AG08395 (cell line): ENCODE results near the gene USO1.
"Not testable (repeated sequence)": the region's sequence is repeated elsewhere in the genome, so short reads cannot be mapped to it uniquely, and the experiment has no call there.

Experiments
- DNase-seq: peaks from one replicate; pipeline ENCODE4 v3.0.0; 2012; ENCODE audit warnings: mixed read lengths, low spot score

Gene USO1

DNA sequence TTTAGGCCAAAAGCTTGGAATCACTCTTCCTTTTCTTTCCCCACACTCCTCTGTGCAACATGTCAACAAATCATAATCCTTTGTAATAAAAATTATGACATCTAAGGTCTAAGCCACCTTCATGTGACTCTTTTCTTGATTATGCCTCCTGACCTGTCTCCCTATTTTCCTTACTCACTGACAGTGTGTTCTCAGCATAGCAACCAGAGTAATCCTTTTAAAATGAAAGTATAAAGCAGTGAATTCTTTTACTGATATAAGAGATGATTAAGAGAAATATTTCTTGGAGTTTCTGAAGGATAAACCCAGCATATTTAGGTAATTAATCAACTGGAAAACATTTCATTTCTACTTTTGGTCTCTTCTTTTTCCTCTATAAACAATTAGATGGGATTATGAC, 44.7 kb downstream of the USO1 start:
- peak; percentile 4 for DNase-seq

- no peak for DNase-seq
These were observed 47.2 kb downstream of the USO1 start for GRCh38 chr4:75771607-75772006.

GRCh38 chr4:75777589-75777988, 53.2 kb downstream of the USO1 start:
- no peak for DNase-seq

GRCh38 chr4:75779105-75779757, 54.9 kb downstream of the USO1 start:
- DNase-seq: no peak

- DNase-seq: no peak
These were observed 56.9 kb downstream of the USO1 start for GRCh38 chr4:75781305-75781704.

- no peak for DNase-seq
These were observed 62.1 kb downstream of the USO1 start for GRCh38 chr4:75786526-75786925.

- no peak for DNase-seq
These were observed 62.6 kb downstream of the USO1 start for GRCh38 chr4:75786938-75787337.

DNA sequence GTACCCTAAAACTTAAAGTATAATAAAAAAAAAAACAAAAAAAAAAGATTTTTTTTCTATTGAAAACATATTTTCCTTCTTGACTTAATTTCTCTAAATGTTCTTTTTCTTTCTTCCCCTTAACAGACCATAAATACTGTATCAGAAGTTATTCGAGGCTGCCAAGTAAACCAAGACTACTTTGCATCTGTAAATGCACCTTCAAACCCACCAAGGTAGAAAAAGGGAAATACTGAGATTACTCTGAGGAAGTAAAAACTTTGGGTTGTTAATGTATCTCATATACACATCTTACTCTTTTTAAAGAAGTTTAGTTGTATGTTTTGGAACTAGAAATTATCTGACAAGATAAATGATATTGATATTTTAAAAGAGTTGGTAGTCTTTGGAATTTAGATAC, 65.6 kb downstream of the USO1 start:
- DNase-seq: no peak

GRCh38 chr4:75800972-75801371, 76.6 kb downstream of the USO1 start:
- peak; percentile 21 for DNase-seq

DNA sequence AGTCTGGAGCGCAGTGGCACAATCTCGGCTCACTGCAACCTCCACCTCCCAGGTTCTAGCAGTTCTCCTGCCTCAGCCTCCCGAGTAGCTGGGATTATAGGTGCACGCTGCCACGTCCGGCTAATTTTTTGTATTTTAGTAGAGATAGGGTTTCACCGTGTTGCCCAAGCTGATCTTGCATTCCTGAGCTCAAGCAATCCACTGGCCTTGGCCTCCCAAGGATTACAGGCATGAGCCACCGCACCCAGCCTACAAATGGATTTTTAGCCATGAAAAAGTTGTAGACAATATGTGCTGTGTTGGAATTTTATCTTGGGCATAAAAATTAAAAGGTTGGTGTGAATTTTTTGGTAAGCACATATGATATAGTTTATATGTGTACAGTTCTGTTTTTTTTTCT, 81.7 kb downstream of the USO1 start:
- DNase-seq: not testable (repeated sequence)

DNA sequence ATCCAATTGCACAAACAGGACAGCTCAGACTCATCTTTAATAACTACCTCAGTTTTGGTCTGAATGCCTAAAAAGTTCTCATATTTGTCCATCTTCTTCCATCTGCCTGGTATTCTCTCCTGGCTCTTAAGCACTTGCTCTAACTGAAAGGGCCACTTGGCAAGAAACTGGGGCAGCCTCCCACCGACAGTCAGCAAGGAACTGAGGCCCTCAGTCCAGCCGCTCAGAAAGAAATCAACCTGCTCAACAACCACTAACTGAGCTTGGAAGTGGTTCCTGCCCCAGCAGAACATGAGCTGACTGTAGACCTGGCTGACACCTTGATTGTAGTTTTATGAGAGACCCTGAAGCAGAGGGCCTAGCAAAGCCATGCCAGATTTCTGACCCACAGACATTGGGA, 93.5 kb downstream of the USO1 start:
- DNase-seq: no peak

- no peak for DNase-seq
These were observed 94.7 kb downstream of the USO1 start for GRCh38 chr4:75819121-75819520.

GRCh38 chr4:75820197-75820596, 95.8 kb downstream of the USO1 start:
- DNase-seq: no peak

DNA sequence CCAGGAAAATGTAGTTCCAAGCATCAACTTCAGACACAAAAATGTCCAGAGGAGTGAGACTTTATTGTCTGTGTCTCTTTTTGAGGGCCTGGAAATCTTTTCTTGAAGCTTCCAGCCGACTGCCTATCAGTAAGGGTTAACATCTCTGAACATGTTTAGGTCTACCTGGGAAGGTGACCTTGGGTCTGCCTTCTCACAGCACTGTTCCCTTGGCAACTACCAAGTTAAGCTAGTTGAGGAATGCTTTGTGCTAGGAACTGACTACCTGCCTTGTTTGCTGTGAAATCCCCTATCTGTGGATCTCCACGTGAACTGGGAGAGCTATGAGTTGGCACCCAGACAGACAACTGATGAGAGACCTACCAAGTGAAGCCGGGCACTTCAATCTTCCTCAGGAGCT, 96.3 kb downstream of the USO1 start:
- DNase-seq: no peak

GRCh38 chr4:75821216-75821615, 96.8 kb downstream of the USO1 start:
- no peak for DNase-seq

- DNase-seq: no peak
These were observed 97.6 kb downstream of the USO1 start for GRCh38 chr4:75821966-75822365.

DNA sequence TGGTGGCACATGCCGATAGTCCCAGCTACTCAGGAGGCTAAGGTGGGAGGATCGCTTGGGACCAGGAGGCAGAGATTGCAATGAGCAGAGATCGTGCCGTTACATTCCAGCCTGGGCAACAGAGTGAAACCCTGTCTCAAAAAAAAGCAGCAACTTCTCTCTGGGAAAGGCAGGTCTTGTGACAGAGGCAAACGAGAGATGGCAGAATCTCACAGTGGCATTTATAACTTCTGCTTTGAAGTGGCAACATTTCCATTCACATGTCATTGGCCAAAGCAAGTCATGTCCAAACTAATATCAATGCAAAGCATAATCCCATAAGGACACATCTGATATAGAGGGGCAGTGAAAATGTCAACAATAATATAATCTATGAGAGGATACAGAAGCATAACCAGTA, 98.0 kb downstream of the USO1 start:
- DNase-seq: no peak

DNA sequence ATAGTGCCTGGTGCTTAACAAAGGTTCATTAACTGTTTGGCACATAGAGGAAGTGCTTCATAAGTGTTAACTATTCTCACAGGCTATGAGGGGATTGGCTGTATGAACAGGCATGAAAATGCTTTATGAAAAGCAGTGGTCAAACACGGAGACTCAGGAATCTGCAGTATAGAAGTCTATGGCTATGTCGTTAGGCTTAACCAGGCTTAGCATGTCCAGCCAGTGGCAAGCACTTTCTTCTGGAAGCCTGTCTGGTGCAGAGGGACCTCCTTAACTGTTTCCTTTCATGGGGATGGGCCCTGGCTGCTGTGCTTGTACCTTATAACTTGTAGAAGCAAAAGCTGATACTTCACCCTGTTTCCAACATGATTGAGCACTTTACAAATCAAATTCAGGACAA, 99.4 kb downstream of the USO1 start:
- no peak for DNase-seq

- no peak for DNase-seq
These were observed 106.5 kb downstream of the USO1 start for GRCh38 chr4:75830906-75831305.

GRCh38 chr4:75831856-75832405, 107.6 kb downstream of the USO1 start:
- DNase-seq: no peak

DNA sequence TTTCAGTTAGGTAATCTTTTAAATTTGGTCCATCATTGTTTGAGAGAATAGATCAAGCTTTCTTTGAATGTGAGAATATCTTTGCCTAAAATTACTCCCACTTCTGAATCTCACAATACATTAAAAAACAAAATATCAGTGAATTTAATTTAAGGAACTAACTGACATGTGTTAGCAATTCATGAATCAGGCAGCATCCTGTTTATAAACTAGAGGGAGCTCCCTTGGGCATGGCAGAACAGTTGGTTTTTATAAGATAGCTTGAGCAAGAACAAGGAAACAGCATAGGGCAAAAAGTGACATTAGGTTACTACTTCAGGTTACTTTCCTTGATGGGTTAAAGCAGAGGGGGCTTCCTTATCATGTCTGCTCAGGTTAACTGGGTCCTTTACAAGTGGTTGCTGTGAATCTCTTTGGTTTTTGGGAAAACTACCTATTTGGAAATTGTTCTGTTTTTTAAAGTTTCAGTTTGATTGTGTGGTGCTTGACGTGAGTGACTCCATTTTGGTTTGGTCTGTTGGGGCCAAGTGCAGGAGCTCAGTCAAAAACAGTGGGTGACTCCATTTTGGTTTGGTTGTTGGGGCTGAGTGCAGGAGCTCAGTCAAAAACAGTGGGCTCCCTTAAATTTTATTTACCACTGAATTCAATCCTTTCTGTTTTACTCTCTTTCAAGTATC, 109.9 kb downstream of the USO1 start:
- DNase-seq: no peak

DNA sequence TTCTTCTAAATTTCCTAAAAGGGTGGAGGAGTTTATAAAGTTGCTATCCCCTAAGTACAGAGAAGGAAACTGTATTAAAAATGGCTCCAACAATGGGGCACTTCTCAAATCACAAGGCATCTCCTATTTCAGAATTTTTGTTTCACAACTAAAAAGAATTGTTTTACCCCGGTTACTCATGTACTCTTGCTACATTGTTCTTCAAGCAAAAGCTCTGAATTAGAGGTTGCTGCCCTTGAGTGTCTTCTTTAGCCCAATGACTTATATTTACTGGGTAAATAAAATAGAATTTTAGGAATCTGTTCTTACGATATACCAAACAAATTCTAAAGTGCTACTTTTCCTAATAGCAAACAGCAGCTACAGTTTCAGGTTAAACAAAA, 110.4 kb downstream of the USO1 start:
- DNase-seq: no peak

GRCh38 chr4:75841641-75842520, 117.5 kb downstream of the USO1 start:
- DNase-seq: no peak
